RWPE2 (cell line): ENCODE data around the gene HSPA9.
A peak's percentile ranks its signal among the peaks of the same experiment; 100 is the strongest.

ENCODE experiments used
- ATAC-seq: fragments of 200-7000 bp; cut with Tn5 transposase; 3 replicates; pipeline ENCODE4 v1.9.1; 2021; ENCODE audit warnings: low read depth
- DNase-seq: peaks from one replicate; pipeline ENCODE4 v3.0.0-alpha.2; 2020; ENCODE audit warnings: low spot score
- H3K27ac ChIP-seq: fragments of 450-650 bp; 2 replicates; pipeline ENCODE4 v1.5.1; 2017; ENCODE audit warnings: mild to moderate bottlenecking; ENCODE audit not compliant: poor library complexity, severe bottlenecking
- H3K27me3 ChIP-seq: fragments of 250-450 bp; sonication (Bioruptor Pico); 2 replicates; pipeline ENCODE4 v1.5.1; 2021; ENCODE audit warnings: mild to moderate bottlenecking, moderate library complexity; ENCODE audit not compliant: insufficient read depth, poor library complexity, severe bottlenecking
- H3K36me3 ChIP-seq: fragments of 250-450 bp; sonication (Bioruptor Pico); 2 replicates; pipeline ENCODE4 v1.5.1; 2020; ENCODE audit warnings: low read depth, mild to moderate bottlenecking, moderate library complexity
- H3K4me1 ChIP-seq: fragments of 250-450 bp; sonication (Bioruptor Pico); 2 replicates; pipeline ENCODE4 v1.5.1; 2021; ENCODE audit warnings: mild to moderate bottlenecking, moderate library complexity; ENCODE audit not compliant: insufficient read depth, poor library complexity, severe bottlenecking
- H3K4me3 ChIP-seq: fragments of 250-450 bp; sonication (Bioruptor Pico); 2 replicates; pipeline ENCODE4 v1.5.1; 2021; ENCODE audit warnings: mild to moderate bottlenecking, moderate library complexity; ENCODE audit not compliant: severe bottlenecking
- H3K9me3 ChIP-seq: fragments of 250-450 bp; sonication (Bioruptor Pico); 2 replicates; pipeline ENCODE4 v1.5.1; 2021; ENCODE audit warnings: mild to moderate bottlenecking, moderate library complexity; ENCODE audit not compliant: severe bottlenecking
- CTCF ChIP-seq: fragments of 450-650 bp; IDR thresholded peaks from one replicate; pipeline ENCODE4 v1.5.1; 2017; ENCODE audit warnings: mild to moderate bottlenecking, moderate library complexity; ENCODE audit not compliant: poor library complexity, severe bottlenecking

HSPA9 gene

GRCh38 chr5:138506370-138507306, 68.6 kb downstream of the HSPA9 start:
- H3K4me1 ChIP-seq = peaks cover 34% of the 10 kb centered on the region
- ATAC-seq = no peak
- no peak overlapping the region for H3K4me3 ChIP-seq
- peaks cover 46% of the 10 kb centered on the region for H3K36me3 ChIP-seq
- no peaks in the 10 kb centered on the region for H3K27me3 ChIP-seq
- no peak for TF ChIP-seq CTCF
- no peak for DNase-seq
- H3K9me3 ChIP-seq = no peaks in the 10 kb centered on the region
- H3K27ac ChIP-seq = peak overlapping the region; percentile 95

GRCh38 chr5:138504799-138505198, 70.4 kb downstream of the HSPA9 start:
- peaks cover 34% of the 10 kb centered on the region for H3K4me1 ChIP-seq
- no peaks in the 10 kb centered on the region for H3K9me3 ChIP-seq
- no peak for TF ChIP-seq CTCF
- H3K36me3 ChIP-seq = peaks cover 32% of the 10 kb centered on the region
- DNase-seq (peak; percentile 95), ATAC-seq (peak; percentile 88)
- no peak overlapping the region for H3K4me3 ChIP-seq
- H3K27me3 ChIP-seq = no peaks in the 10 kb centered on the region
- H3K27ac ChIP-seq = peak overlapping the region; percentile 95
